Measurements from ENCODE around the gene CYP2C8. TPM values are rescaled to one million over a fixed set of nuclear protein-coding genes. Genes with fewer than 3 reads are reported as not detected.

The CYP2C8 gene
- total RNA-seq, 2 donors from 2014 or later: 0.32 to 0.57 TPM

- DNase-seq (ENCODE audit: low spot score): no peak
- intact Hi-C loops (cut with DNase I): no loop called here
These were observed 80.1 kb downstream of the CYP2C8 start for GRCh38 chr10:94989192-94989591.

Other genes with a start within 250 kb of the CYP2C8 start
- gene CYP2C9, start 130.8 kb downstream of the CYP2C8 start, total RNA-seq: not detected
- not detected for gene ACSM6, start 124.7 kb upstream of the CYP2C8 start, total RNA-seq
- 100 to 1,000 TPM; 133 to 134 TPM for gene PDLIM1, start 221.5 kb upstream of the CYP2C8 start, total RNA-seq